ENCODE results near the gene MPEG1. TPM values are rescaled to one million over a fixed set of nuclear protein-coding genes. Genes with fewer than 3 reads are reported as not detected.

The MPEG1 gene
- total RNA-seq, 2 donors from 2014 or later, result 1.3 to 3.9 TPM

GRCh38 chr11:59199546-59200422 lies 12.9 kb downstream of the MPEG1 start:
- Histone ChIP-seq H3K9me3 (no peaks in the 10 kb centered on the region), H3K4me3 (no peak overlapping the region), H3K27ac (no peak overlapping the region), H3K36me3 (replicated peaks in 1 of 2; ENCODE audit: insufficient read depth in 1 of 2, low read depth in 2 of 2) (no peaks in the 10 kb centered on the region), H3K27me3 (no peaks in the 10 kb centered on the region), H3K4me1 (peaks cover 8% of the 10 kb centered on the region)
- 77 to 80% methylated on average over 14 of the region's 14 CpGs for WGBS, 2 donors
- TF ChIP-seq POLR2A (IDR thresholded peaks at IDR 0.05), result no peak
- no peak for TF ChIP-seq CTCF (IDR thresholded peaks at IDR 0.05)
- intact Hi-C loops (cut with DNase I), result no loop called here
- ATAC-seq (no peak), DNase-seq (no peak)

- no peak for TF ChIP-seq POLR2A (IDR thresholded peaks at IDR 0.05)
- no peak for TF ChIP-seq CTCF (IDR thresholded peaks at IDR 0.05)
- no peaks in the 10 kb centered on the region for H3K36me3 ChIP-seq (replicated peaks in 1 of 2; ENCODE audit: insufficient read depth in 1 of 2, low read depth in 2 of 2)
- peaks cover 8% of the 10 kb centered on the region for H3K4me1 ChIP-seq
- DNase-seq, result no peak
- H3K9me3 ChIP-seq, result no peaks in the 10 kb centered on the region
- no peak overlapping the region for H3K27ac ChIP-seq
- no peak overlapping the region for H3K4me3 ChIP-seq
- intact Hi-C loops (cut with DNase I), result no loop called here
- WGBS, 2 donors, result 92 to 100% methylated on average over 2 of the region's 2 CpGs
- ATAC-seq, result no peak
- H3K27me3 ChIP-seq, result no peaks in the 10 kb centered on the region
Measured at GRCh38 chr11:59198726-59199125, 14.0 kb downstream of the MPEG1 start.

- peak; percentile 62 for ATAC-seq
Measured at GRCh38 chr11:59197991-59198390, 14.7 kb downstream of the MPEG1 start.

GRCh38 chr11:59196777-59197176 lies 15.9 kb downstream of the MPEG1 start:
- intact Hi-C loops (cut with DNase I), result no loop called here
- Histone ChIP-seq H3K36me3 (replicated peaks in 1 of 2; ENCODE audit: insufficient read depth in 1 of 2, low read depth in 2 of 2) (no peaks in the 10 kb centered on the region), H3K4me1 (peaks cover 8% of the 10 kb centered on the region), H3K9me3 (no peaks in the 10 kb centered on the region), H3K27me3 (no peaks in the 10 kb centered on the region), H3K4me3 (no peak overlapping the region), H3K27ac (no peak overlapping the region)
- ATAC-seq, result no peak
- 61 to 75% methylated on average over 2 of the region's 2 CpGs for WGBS, 2 donors
- no peak for DNase-seq
- TF ChIP-seq CTCF (IDR thresholded peaks at IDR 0.05), result no peak
- TF ChIP-seq POLR2A (IDR thresholded peaks at IDR 0.05), result no peak

More at GRCh38 chr11:59197991-59198390, 14.7 kb downstream of the MPEG1 start:
- TF ChIP-seq POLR2A (IDR thresholded peaks at IDR 0.05) (no peak), CTCF (IDR thresholded peaks at IDR 0.05) (no peak)
- peaks cover 8% of the 10 kb centered on the region for H3K4me1 ChIP-seq
- intact Hi-C loops (cut with DNase I), result no loop called here
- H3K4me3 ChIP-seq, result no peak overlapping the region
- WGBS, 2 donors, result 26 to 30% methylated on average over 5 to 9 of the region's 9 CpGs
- no peaks in the 10 kb centered on the region for H3K9me3 ChIP-seq
- no peaks in the 10 kb centered on the region for H3K36me3 ChIP-seq (replicated peaks in 1 of 2; ENCODE audit: insufficient read depth in 1 of 2, low read depth in 2 of 2)
- peak; percentile 61 to 77 (median 75) for DNase-seq
- peak overlapping the region in 1 of 4 donors; percentile 34 for H3K27ac ChIP-seq
- no peaks in the 10 kb centered on the region for H3K27me3 ChIP-seq

- Histone ChIP-seq H3K9me3 (no peaks in the 10 kb centered on the region), H3K4me1 (peaks cover 8% of the 10 kb centered on the region), H3K27me3 (no peaks in the 10 kb centered on the region), H3K4me3 (no peak overlapping the region), H3K36me3 (replicated peaks in 1 of 2; ENCODE audit: insufficient read depth in 1 of 2, low read depth in 2 of 2) (no peaks in the 10 kb centered on the region), H3K27ac (no peak overlapping the region)
- WGBS, 2 donors, result 43 to 50% methylated on average over 4 of the region's 4 CpGs
- no peak for ATAC-seq
- TF ChIP-seq POLR2A (IDR thresholded peaks at IDR 0.05) (no peak), CTCF (IDR thresholded peaks at IDR 0.05) (no peak)
- intact Hi-C loops (cut with DNase I), result no loop called here
- DNase-seq, result no peak
Measured at GRCh38 chr11:59195586-59195985, 17.1 kb downstream of the MPEG1 start.
